NCI-H524 (cell line): ENCODE measurements around the gene CELF4.

ENCODE experiments used
- DNase-seq, 2 experiments: peaks; one replicate each; lab custom pipeline; 2025; lab: John Stamatoyannopoulos, UW

CELF4 gene

GRCh38 chr18:37351110-37351509 lies 214.5 kb downstream of the CELF4 start:
- no peak for DNase-seq

GRCh38 chr18:37348729-37349128 lies 216.9 kb downstream of the CELF4 start:
- DNase-seq, result no peak

GRCh38 chr18:37346048-37346447 lies 219.6 kb downstream of the CELF4 start:
- DNase-seq, result peak in 1 of 2 experiments; percentile 48

- peak in 1 of 2 experiments; percentile 48 for DNase-seq
These were observed 222.1 kb downstream of the CELF4 start for GRCh38 chr18:37343542-37343851.

- DNase-seq, result no peak
These were observed 224.0 kb downstream of the CELF4 start for GRCh38 chr18:37341473-37342086.

- no peak for DNase-seq
These were observed 224.6 kb downstream of the CELF4 start for GRCh38 chr18:37341016-37341415.

GRCh38 chr18:37339701-37340215 lies 225.8 kb downstream of the CELF4 start:
- DNase-seq, result peak in 1 of 2 experiments; percentile 11

GRCh38 chr18:37336568-37337285 lies 228.9 kb downstream of the CELF4 start:
- DNase-seq, result no peak

GRCh38 chr18:37335409-37335736 lies 230.2 kb downstream of the CELF4 start:
- peak in 1 of 2 experiments; percentile 37 for DNase-seq

- no peak for DNase-seq
These were observed 230.8 kb downstream of the CELF4 start for GRCh38 chr18:37334631-37335408.

GRCh38 chr18:37332628-37333420 lies 232.8 kb downstream of the CELF4 start:
- DNase-seq, result peak in 1 of 2 experiments; percentile 59

- DNase-seq, result no peak
These were observed 233.4 kb downstream of the CELF4 start for GRCh38 chr18:37332219-37332618.

- peak; percentile 42 to 76 for DNase-seq
These were observed 235.4 kb downstream of the CELF4 start for GRCh38 chr18:37330173-37330572.

- no peak for DNase-seq
These were observed 236.5 kb downstream of the CELF4 start for GRCh38 chr18:37328946-37329719.

GRCh38 chr18:37327063-37327577 lies 238.5 kb downstream of the CELF4 start:
- no peak for DNase-seq

- peak in 1 of 2 experiments; percentile 63 for DNase-seq
These were observed 243.0 kb downstream of the CELF4 start for GRCh38 chr18:37322492-37323035.

GRCh38 chr18:37321582-37322491 lies 243.8 kb downstream of the CELF4 start:
- DNase-seq, result no peak

- no peak for DNase-seq
These were observed 245.3 kb downstream of the CELF4 start for GRCh38 chr18:37320317-37320716.
